Right lobe of liver (tissue), 6 donors: ENCODE results near the gene BRINP3. TPM values are rescaled to one million over a fixed set of nuclear protein-coding genes. Genes with fewer than 3 reads are reported as not detected.

ENCODE experiments used
- ATAC-seq, 4 donors: fragments of 200-7000 bp; cut with Tn5 transposase; one replicate each; pipeline ENCODE4 v1.9.1; 2020; ENCODE audit warnings: mild to moderate bottlenecking in 4 of 4, moderate library complexity in 4 of 4
- DNase-seq, 3 donors: peaks; one replicate each; pipeline ENCODE4 v3.0.0-alpha.2; 2020
- H3K27ac ChIP-seq, 3 donors: fragments of 200-600 bp; one replicate each; pipeline ENCODE4 v1.8.0; 2022
- H3K27me3 ChIP-seq, 2 donors: fragments of 200-600 bp; one replicate each; pipeline ENCODE4 v1.8.0; 2022
- H3K36me3 ChIP-seq, 4 donors: fragments of 200-600 bp; sonication (generic) in 1 of 4; one replicate each; pipeline versions ENCODE4 v1.5.1 to v1.8.0; 2017 to 2022; ENCODE audit warnings: control low read depth in 1 of 4
- H3K4me1 ChIP-seq, 4 donors: fragments of 200-600 bp; sonication (generic) in 1 of 4; one replicate each; pipeline versions ENCODE4 v1.5.1 to v1.8.0; 2017 to 2022; ENCODE audit warnings: control low read depth in 1 of 4
- H3K4me3 ChIP-seq, 3 donors: fragments of 200-600 bp; one replicate each; pipeline ENCODE4 v1.8.0; 2022
- H3K9me3 ChIP-seq, 4 donors: fragments of 200-600 bp; sonication (generic) in 1 of 4; one replicate each; pipeline versions ENCODE4 v1.5.1 to v1.8.0; 2017 to 2022; ENCODE audit warnings: control low read depth in 1 of 4
- POLR2A ChIP-seq: fragments of 450-650 bp; IDR thresholded peaks from one replicate; pipeline ENCODE4 v1.6.1; 2017; ENCODE audit warnings: antibody characterized with exemption, mild to moderate bottlenecking
- WGBS: methylation state at CpG from one replicate; pipeline ENCODE4 v1.1.6; 2018; ENCODE audit warnings: low coverage, low lambda C conversion rate; ENCODE audit not compliant: insufficient coverage; ENCODE audit errors: missing lambda C conversion rate; 5-methylcytosine and 5-hydroxymethylcytosine counted together
- intact Hi-C, 2 donors: fragments of 100-400 bp; cut with DNase I; formaldehyde crosslinking; loops; one replicate each; pipeline versions ENCODE4 v1.11.2 to v1.14.1; 2022
- total RNA-seq, 6 experiments: library from RNA; depleted of rRNA in 2 of 6; stranded (reverse); fragments of >200 nt in 2 of 6; fragmentation: NEBNext Ultra II Directional in 3 of 6; extraction: Animal tissue kit (Norgen Biotek cat#: 25700) in 3 of 6; gene quantifications; one replicate each; pipeline versions ENCODE4 v1.1.0 to v1.2.4, GENCODE V29; 2016 to 2023
- TF ChIP-seq, protein P1 (sequence below), 4 donors: fragments of 200-600 bp in 3 of 4; fragments of 450-650 bp in 1 of 4; IDR thresholded peaks; one replicate each; pipeline versions ENCODE4 v1.5.1 to v1.8.0; 2016 to 2022; ENCODE audit warnings: antibody characterized with exemption in 4 of 4, mild to moderate bottlenecking in 2 of 4
- donor health status: DM: no; HTN: yes; CAD: no.
- donor health status: DM: no; HTN: no; CAD: no.
- donor health status: DM: no; HTN: no; CAD: no.
- donor health status: DM: no; HTN: yes; CAD: no.
- donor health status: DM: no; HTN: yes; CAD: no.

The BRINP3 gene
- total RNA-seq, 6 experiments from 2014 or later: not detected

DNA sequence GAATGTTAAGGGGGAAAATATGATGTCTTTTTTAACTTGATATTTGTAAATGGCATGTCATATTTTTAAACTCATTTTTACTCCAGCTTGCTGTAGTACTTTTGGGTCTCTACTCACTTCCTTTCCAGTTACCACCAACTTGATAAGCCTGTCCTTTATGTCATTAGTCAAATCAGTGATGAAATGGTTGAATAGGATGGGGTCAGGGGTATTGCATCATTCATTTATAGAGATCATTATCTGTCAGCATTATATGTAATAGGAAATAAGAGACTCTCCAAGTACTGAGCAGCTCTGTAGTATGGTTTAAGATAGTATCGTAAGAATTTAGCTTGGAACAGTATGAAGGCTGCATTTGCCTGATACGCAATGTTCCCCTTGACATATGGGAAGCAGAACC is 227.3 kb downstream of the BRINP3 start:
- no peak for TF ChIP-seq POLR2A
- TF ChIP-seq, protein P1, sequence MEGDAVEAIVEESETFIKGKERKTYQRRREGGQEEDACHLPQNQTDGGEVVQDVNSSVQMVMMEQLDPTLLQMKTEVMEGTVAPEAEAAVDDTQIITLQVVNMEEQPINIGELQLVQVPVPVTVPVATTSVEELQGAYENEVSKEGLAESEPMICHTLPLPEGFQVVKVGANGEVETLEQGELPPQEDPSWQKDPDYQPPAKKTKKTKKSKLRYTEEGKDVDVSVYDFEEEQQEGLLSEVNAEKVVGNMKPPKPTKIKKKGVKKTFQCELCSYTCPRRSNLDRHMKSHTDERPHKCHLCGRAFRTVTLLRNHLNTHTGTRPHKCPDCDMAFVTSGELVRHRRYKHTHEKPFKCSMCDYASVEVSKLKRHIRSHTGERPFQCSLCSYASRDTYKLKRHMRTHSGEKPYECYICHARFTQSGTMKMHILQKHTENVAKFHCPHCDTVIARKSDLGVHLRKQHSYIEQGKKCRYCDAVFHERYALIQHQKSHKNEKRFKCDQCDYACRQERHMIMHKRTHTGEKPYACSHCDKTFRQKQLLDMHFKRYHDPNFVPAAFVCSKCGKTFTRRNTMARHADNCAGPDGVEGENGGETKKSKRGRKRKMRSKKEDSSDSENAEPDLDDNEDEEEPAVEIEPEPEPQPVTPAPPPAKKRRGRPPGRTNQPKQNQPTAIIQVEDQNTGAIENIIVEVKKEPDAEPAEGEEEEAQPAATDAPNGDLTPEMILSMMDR (IDR thresholded peaks at IDR 0.05): no peak
- no peak overlapping the region for H3K27ac ChIP-seq
- ATAC-seq (no peak), DNase-seq (no peak)
- no peaks in the 10 kb centered on the region for H3K27me3 ChIP-seq
- no peak overlapping the region for H3K4me3 ChIP-seq
- no peaks in the 10 kb centered on the region for H3K4me1 ChIP-seq
- WGBS: 86% methylated on average over 2 of the region's 2 CpGs
- H3K36me3 ChIP-seq: no peaks in the 10 kb centered on the region
- intact Hi-C loops: no loop called here
- no peaks in the 10 kb centered on the region for H3K9me3 ChIP-seq

DNA sequence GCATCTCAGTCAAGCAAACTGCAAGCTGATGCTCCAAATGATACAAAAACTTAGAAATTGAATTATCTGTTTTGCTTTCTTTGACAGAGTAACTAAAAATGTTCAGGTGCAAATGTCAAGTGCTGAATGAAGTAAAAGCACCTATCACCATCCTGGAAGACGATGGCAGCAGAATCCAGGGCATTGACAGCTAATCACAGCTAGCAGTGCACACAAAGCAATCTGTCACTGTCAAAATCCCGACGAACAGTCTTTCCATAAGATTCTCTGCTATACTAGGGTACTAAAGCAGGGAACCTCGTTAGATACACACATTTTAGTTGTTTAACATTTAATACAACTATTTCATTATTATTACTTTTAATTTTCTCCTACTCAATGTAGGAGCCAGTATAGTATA is 233.3 kb downstream of the BRINP3 start:
- no peaks in the 10 kb centered on the region for H3K4me1 ChIP-seq
- intact Hi-C loops: no loop called here
- H3K27ac ChIP-seq: no peak overlapping the region
- H3K9me3 ChIP-seq: no peaks in the 10 kb centered on the region
- no peaks in the 10 kb centered on the region for H3K36me3 ChIP-seq
- 24% methylated on average over 4 of the region's 4 CpGs for WGBS
- no peak overlapping the region for H3K4me3 ChIP-seq
- ATAC-seq: no peak
- TF ChIP-seq, protein P1 (IDR thresholded peaks at IDR 0.05): no peak
- no peak for TF ChIP-seq POLR2A
- no peaks in the 10 kb centered on the region for H3K27me3 ChIP-seq
- no peak for DNase-seq

DNA sequence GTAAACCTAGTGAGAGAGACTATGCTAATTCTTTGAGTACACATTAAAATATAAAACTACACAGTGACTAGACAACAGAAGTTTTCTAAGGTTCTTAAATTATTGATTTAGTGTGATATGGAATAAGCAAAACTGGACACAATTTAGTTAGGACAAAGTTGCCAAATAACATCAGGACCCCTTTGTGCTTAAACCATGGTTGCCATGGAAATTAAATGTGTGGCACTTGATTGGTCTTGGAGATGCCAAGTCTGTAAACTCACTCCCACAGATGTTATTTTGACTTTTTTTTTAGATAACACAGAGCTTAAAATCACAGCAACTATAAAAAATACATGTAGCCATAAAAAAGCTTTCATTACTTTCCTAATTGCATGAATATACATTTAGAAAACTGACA is 234.6 kb downstream of the BRINP3 start:
- H3K4me1 ChIP-seq: no peaks in the 10 kb centered on the region
- no peak for ATAC-seq
- no peak overlapping the region for H3K27ac ChIP-seq
- H3K9me3 ChIP-seq: no peaks in the 10 kb centered on the region
- intact Hi-C loops: no loop called here
- H3K4me3 ChIP-seq: no peak overlapping the region
- no peak for TF ChIP-seq POLR2A
- TF ChIP-seq, protein P1 (IDR thresholded peaks at IDR 0.05): no peak
- H3K27me3 ChIP-seq: no peaks in the 10 kb centered on the region
- no peaks in the 10 kb centered on the region for H3K36me3 ChIP-seq
- DNase-seq: no peak

DNA sequence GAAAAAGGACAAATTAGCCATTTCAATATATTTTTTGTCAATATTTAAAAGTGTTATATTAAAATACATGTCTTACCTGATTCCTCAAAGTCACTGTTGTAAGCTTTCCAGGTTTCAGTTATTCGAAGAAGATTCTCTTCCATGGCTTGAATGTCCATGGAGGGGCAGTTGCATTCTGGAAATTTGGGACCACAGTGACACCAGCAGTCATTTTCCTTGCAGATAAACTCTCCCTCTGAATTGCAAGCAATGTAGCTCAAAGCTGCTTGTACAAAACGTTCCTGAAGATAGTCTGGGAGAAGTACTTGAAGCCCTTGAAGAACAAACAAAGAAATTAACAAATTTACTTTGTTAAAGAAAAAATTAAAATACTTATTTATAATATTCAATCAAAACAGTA is 251.7 kb downstream of the BRINP3 start:
- no peak overlapping the region for H3K27ac ChIP-seq
- no peaks in the 10 kb centered on the region for H3K9me3 ChIP-seq
- intact Hi-C loops: no loop called here
- H3K4me1 ChIP-seq: no peaks in the 10 kb centered on the region
- no peak overlapping the region for H3K4me3 ChIP-seq
- TF ChIP-seq POLR2A: no peak
- TF ChIP-seq, protein P1 (IDR thresholded peaks at IDR 0.05): no peak
- no peaks in the 10 kb centered on the region for H3K36me3 ChIP-seq
- DNase-seq (no peak), ATAC-seq (no peak)
- WGBS: 40% methylated on average over 2 of the region's 2 CpGs
- no peaks in the 10 kb centered on the region for H3K27me3 ChIP-seq

DNA sequence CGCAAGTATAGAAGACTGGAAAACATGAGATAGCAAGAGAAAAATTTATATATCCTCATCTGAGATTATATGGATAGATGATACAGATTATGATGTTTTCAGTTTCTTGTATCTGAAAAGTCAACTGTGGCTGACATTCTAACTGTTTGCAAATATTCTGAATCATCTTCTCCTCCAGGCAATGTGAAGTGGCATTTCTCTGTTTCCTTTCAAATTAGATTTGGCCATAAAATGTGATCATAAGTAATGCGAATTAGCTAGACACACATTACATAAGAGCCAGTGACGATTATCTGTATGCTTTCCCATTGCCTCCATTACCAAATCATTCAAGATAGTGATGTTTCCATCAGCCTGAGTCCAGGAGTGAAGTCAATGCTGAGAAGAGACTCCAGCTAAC is 265.2 kb downstream of the BRINP3 start:
- TF ChIP-seq POLR2A: no peak
- TF ChIP-seq, protein P1 (IDR thresholded peaks at IDR 0.05): no peak
- no peaks in the 10 kb centered on the region for H3K4me1 ChIP-seq
- DNase-seq (no peak), ATAC-seq (no peak)
- H3K27ac ChIP-seq: no peak overlapping the region
- no peak overlapping the region for H3K4me3 ChIP-seq
- intact Hi-C loops: no loop called here
- H3K27me3 ChIP-seq: no peaks in the 10 kb centered on the region
- WGBS: 41% methylated on average over 3 of the region's 3 CpGs
- H3K36me3 ChIP-seq: no peaks in the 10 kb centered on the region
- H3K9me3 ChIP-seq: no peaks in the 10 kb centered on the region
